Activated CD8-positive, alpha-beta T cell treated with anti-CD3 and anti-CD28 coated beads for 36 hours (primary cell): Measurements from ENCODE around the gene ACTA2. TPM values are rescaled to one million over a fixed set of nuclear protein-coding genes. Genes with fewer than 3 reads are reported as not detected.

ENCODE experiments used
- ATAC-seq: fragments of 200-7000 bp; cut with Tn5 transposase; one replicate; pipeline ENCODE4 v1.10.0; 2021; ENCODE audit warnings: mild to moderate bottlenecking, moderate library complexity
- CTCF ChIA-PET: fragments of 350-600 bp; sonication (Branson Sonifier 250); formaldehyde crosslinking; loops from one replicate; lab custom pipeline; 2021; ENCODE audit warnings: antibody characterized with exemption; lab: Charles Lee
- POLR2A ChIA-PET: fragments of 350-600 bp; sonication (Branson Sonifier 250); formaldehyde crosslinking; loops from one replicate; lab custom pipeline; 2021; ENCODE audit warnings: antibody characterized with exemption; lab: Charles Lee
- DNase-seq: peaks from one replicate; pipeline ENCODE4 v3.0.0-alpha.2; 2020
- H3K27ac Mint-ChIP-seq: one replicate; pipeline ENCODE4 v1.8.0; 2021; ENCODE audit warnings: mild to moderate bottlenecking, mixed read lengths
- H3K27me3 Mint-ChIP-seq: one replicate; pipeline ENCODE4 v1.8.0; 2021; ENCODE audit warnings: mixed read lengths
- H3K36me3 Mint-ChIP-seq: one replicate; pipeline ENCODE4 v1.8.0; 2021; ENCODE audit warnings: low read depth, mixed read lengths
- H3K4me1 Mint-ChIP-seq: one replicate; pipeline ENCODE4 v1.8.0; 2021; ENCODE audit warnings: low read depth, mixed read lengths
- H3K4me3 Mint-ChIP-seq: one replicate; pipeline ENCODE4 v1.8.0; 2021; ENCODE audit warnings: mild to moderate bottlenecking, moderate library complexity, mixed read lengths
- H3K9me3 Mint-ChIP-seq: one replicate; pipeline ENCODE4 v1.8.0; 2021; ENCODE audit warnings: mixed read lengths
- CTCF ChIP-seq: fragments of 200-600 bp; IDR thresholded peaks from one replicate; pipeline ENCODE4 v1.8.0; 2022; ENCODE audit warnings: antibody characterized with exemption, mild to moderate bottlenecking
- intact Hi-C: fragments of 100-400 bp; cut with micrococcal nuclease; formaldehyde crosslinking; loops from one replicate; pipeline ENCODE4 v1.10.0; 2022
- total RNA-seq, 2 experiments: library from RNA; stranded (reverse); gene quantifications; one replicate each; pipeline ENCODE4 v1.2.3, GENCODE V29; 2021

Gene ACTA2
- total RNA-seq, 2 experiments from 2014 or later: 13.3 to 14.9 TPM

- ChIA-PET POLR2A (interaction anchor here (1.2 kb wide), 1 partner anchor 33 kb away, joined by 5 read pairs; no protein-coding TSS in a partner anchor), CTCF (no interaction called here)
- TF ChIP-seq CTCF: no peak
- intact Hi-C loops: no loop called here
- Mint-ChIP-seq H3K9me3 (no peaks in the 10 kb centered on the region), H3K4me1 (peaks cover 3% of the 10 kb centered on the region), H3K27ac (no peak overlapping the region), H3K27me3 (no peaks in the 10 kb centered on the region), H3K36me3 (no peaks in the 10 kb centered on the region), H3K4me3 (no peak overlapping the region)
- ATAC-seq (no peak), DNase-seq (no peak)
These were observed 15.8 kb upstream of the ACTA2 start for GRCh38 chr10:88968391-88968790.

- DNase-seq (no peak), ATAC-seq (no peak)
- Mint-ChIP-seq H3K4me3 (no peak overlapping the region), H3K36me3 (no peaks in the 10 kb centered on the region), H3K27ac (no peak overlapping the region), H3K4me1 (peaks cover 12% of the 10 kb centered on the region), H3K9me3 (no peaks in the 10 kb centered on the region), H3K27me3 (no peaks in the 10 kb centered on the region)
- intact Hi-C loops: no loop called here
- POLR2A ChIA-PET: interaction anchor here (1.4 kb wide), 1 partner anchor 25 kb away, joined by 4 read pairs; no protein-coding TSS in a partner anchor
- CTCF ChIA-PET: interaction anchor here (1.0 kb wide), 1 partner anchor 34 kb away, joined by 3 read pairs; no protein-coding TSS in a partner anchor
- TF ChIP-seq CTCF: no peak
These were observed 14.2 kb upstream of the ACTA2 start for GRCh38 chr10:88966797-88967196.

- H3K36me3 Mint-ChIP-seq: no peaks in the 10 kb centered on the region
- peaks cover 24% of the 10 kb centered on the region for H3K4me1 Mint-ChIP-seq
- no peak for TF ChIP-seq CTCF
- ChIA-PET CTCF (interaction anchor here (1.4 to 1.8 kb wide), 2 partner anchors 30 to 253 kb away, joined by 4 to 6 read pairs; no protein-coding TSS in a partner anchor), POLR2A (interaction anchor here (1.3 kb wide), 1 partner anchor 27 kb away, joined by 6 read pairs; no protein-coding TSS in a partner anchor)
- no peak overlapping the region for H3K4me3 Mint-ChIP-seq
- no peaks in the 10 kb centered on the region for H3K9me3 Mint-ChIP-seq
- intact Hi-C loops: no loop called here
- no peak overlapping the region for H3K27ac Mint-ChIP-seq
- ATAC-seq (no peak), DNase-seq (no peak)
- H3K27me3 Mint-ChIP-seq: no peaks in the 10 kb centered on the region
These were observed 12.4 kb upstream of the ACTA2 start for GRCh38 chr10:88964869-88965415.

GRCh38 chr10:88964360-88964759, 11.8 kb upstream of the ACTA2 start:
- Mint-ChIP-seq H3K4me3 (no peak overlapping the region), H3K36me3 (no peaks in the 10 kb centered on the region), H3K9me3 (no peaks in the 10 kb centered on the region), H3K27me3 (no peaks in the 10 kb centered on the region), H3K27ac (no peak overlapping the region), H3K4me1 (peaks cover 24% of the 10 kb centered on the region)
- DNase-seq: no peak
- no peak for ATAC-seq
- intact Hi-C loops: no loop called here
- CTCF ChIA-PET: interaction anchor here (1.4 to 1.8 kb wide), 2 partner anchors 30 to 253 kb away, joined by 4 to 6 read pairs; no protein-coding TSS in a partner anchor
- POLR2A ChIA-PET: interaction anchor here (1.3 kb wide), 1 partner anchor 27 kb away, joined by 6 read pairs; no protein-coding TSS in a partner anchor
- TF ChIP-seq CTCF: no peak

GRCh38 chr10:88963318-88963717, 10.7 kb upstream of the ACTA2 start:
- DNase-seq (no peak), ATAC-seq (no peak)
- no peaks in the 10 kb centered on the region for H3K36me3 Mint-ChIP-seq
- intact Hi-C loops: no loop called here
- H3K4me3 Mint-ChIP-seq: no peak overlapping the region
- H3K4me1 Mint-ChIP-seq: peaks cover 24% of the 10 kb centered on the region
- no peaks in the 10 kb centered on the region for H3K9me3 Mint-ChIP-seq
- ChIA-PET CTCF (interaction anchor here (0.7 to 1.8 kb wide), 4 partner anchors 11 to 67 kb away, joined by 3 to 6 read pairs (median 4); partner anchors contain the start of gene FAS), POLR2A (interaction anchor here (0.6 to 1.2 kb wide), 2 partner anchors 82 to 535 kb away, joined by 3 read pairs; no protein-coding TSS in a partner anchor)
- H3K27me3 Mint-ChIP-seq: no peaks in the 10 kb centered on the region
- TF ChIP-seq CTCF: no peak
- no peak overlapping the region for H3K27ac Mint-ChIP-seq
